ENCODE data around the gene NR3C2. TPM values are rescaled to one million over a fixed set of nuclear protein-coding genes. Genes with fewer than 3 reads are reported as not detected.

Gene NR3C2
- polyA plus RNA-seq, 3 donors: 0.09 to 0.27 (median 0.20) TPM

DNA sequence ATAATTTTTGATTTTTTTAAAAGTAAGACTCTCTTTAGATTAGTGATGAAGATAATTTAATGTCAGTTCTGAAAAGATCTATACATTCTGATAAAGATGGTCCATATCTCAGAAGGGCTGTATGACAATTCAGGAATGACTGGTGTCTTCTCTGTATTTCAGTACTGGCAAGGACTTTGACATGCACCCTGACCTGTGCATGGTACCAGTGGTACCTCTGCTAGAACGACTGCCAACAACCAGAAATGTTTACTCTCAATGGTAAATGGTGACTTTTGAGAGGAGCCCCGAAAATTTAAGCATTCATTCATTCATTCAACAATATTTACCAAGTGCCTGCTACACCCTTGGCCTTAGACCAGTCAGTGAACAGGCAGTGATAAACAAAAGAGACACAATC, 4.8 kb downstream of the NR3C2 start:
- Histone ChIP-seq H3K27me3 (ENCODE audit: control insufficient read depth in 2 of 2, insufficient read depth in 2 of 2, low read length in 2 of 2) (peaks cover 55 to 64% of the 10 kb centered on the region in 2 donors), H3K9me3 (replicated peaks in 1 of 2; ENCODE audit: control insufficient read depth in 1 of 2, insufficient read depth in 1 of 2, low read length in 2 of 2) (no peaks in the 10 kb centered on the region), H3K9ac (ENCODE audit: insufficient read depth, low read length, poor library complexity, severe bottlenecking) (no peak overlapping the region), H3K4me1 (ENCODE audit: control insufficient read depth in 1 of 2, insufficient read depth in 2 of 2, low read length in 2 of 2) (peaks cover 7 to 11% of the 10 kb centered on the region in 2 donors), H3K79me2 (ENCODE audit: insufficient read depth, low read length) (no peaks in the 10 kb centered on the region), H3K4me2 (replicated peaks; ENCODE audit: extremely low read depth, low read length, poor library complexity, severe bottlenecking) (no peak overlapping the region), H2AFZ (ENCODE audit: insufficient read depth, low read depth, low read length, poor library complexity, severe bottlenecking) (no peak overlapping the region), H3K36me3 (replicated peaks in 1 of 2; ENCODE audit: control insufficient read depth in 1 of 2, insufficient read depth in 2 of 2, low read length in 2 of 2) (no peaks in the 10 kb centered on the region), H3K4me3 (replicated peaks in 1 of 3; ENCODE audit: low read depth in 2 of 3, low read length in 3 of 3) (no peak overlapping the region), H4K20me1 (ENCODE audit: insufficient read depth, low read length) (no peaks in the 10 kb centered on the region), H3K27ac (ENCODE audit: low read depth in 1 of 2, low read length in 2 of 2) (no peak overlapping the region)
- TF ChIP-seq, protein P1, sequence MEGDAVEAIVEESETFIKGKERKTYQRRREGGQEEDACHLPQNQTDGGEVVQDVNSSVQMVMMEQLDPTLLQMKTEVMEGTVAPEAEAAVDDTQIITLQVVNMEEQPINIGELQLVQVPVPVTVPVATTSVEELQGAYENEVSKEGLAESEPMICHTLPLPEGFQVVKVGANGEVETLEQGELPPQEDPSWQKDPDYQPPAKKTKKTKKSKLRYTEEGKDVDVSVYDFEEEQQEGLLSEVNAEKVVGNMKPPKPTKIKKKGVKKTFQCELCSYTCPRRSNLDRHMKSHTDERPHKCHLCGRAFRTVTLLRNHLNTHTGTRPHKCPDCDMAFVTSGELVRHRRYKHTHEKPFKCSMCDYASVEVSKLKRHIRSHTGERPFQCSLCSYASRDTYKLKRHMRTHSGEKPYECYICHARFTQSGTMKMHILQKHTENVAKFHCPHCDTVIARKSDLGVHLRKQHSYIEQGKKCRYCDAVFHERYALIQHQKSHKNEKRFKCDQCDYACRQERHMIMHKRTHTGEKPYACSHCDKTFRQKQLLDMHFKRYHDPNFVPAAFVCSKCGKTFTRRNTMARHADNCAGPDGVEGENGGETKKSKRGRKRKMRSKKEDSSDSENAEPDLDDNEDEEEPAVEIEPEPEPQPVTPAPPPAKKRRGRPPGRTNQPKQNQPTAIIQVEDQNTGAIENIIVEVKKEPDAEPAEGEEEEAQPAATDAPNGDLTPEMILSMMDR (IDR thresholded peaks at IDR 0.05): no peak
- 100% methylated on average over 1 of the region's 2 CpGs for WGBS (ENCODE audit: insufficient coverage)
- H3K36me3 Mint-ChIP-seq: no peaks in the 10 kb centered on the region
- intact Hi-C loops (cut with micrococcal nuclease): no loop called here
- peaks cover 11% of the 10 kb centered on the region for H3K4me1 Mint-ChIP-seq
- DNase-seq: no peak
- no peak overlapping the region for H3K4me3 Mint-ChIP-seq
- no peak overlapping the region for H3K27ac Mint-ChIP-seq
- H3K9me3 Mint-ChIP-seq: peaks cover 0 to 9% (median 4%) of the 10 kb centered on the region in 7 donors
- H3K27me3 Mint-ChIP-seq (ENCODE audit: low read depth in 3 of 3): peaks cover 47 to 72% (median 49%) of the 10 kb centered on the region in 3 donors

GRCh38 chr4:148436512-148436911, 5.7 kb downstream of the NR3C2 start:
- Histone ChIP-seq H3K4me1 (ENCODE audit: control insufficient read depth in 1 of 2, insufficient read depth in 2 of 2, low read length in 2 of 2) (peaks cover 3% of the 10 kb centered on the region in 2 donors), H3K79me2 (ENCODE audit: insufficient read depth, low read length) (no peaks in the 10 kb centered on the region), H3K4me2 (replicated peaks; ENCODE audit: extremely low read depth, low read length, poor library complexity, severe bottlenecking) (no peak overlapping the region), H3K9me3 (replicated peaks in 1 of 2; ENCODE audit: control insufficient read depth in 1 of 2, insufficient read depth in 1 of 2, low read length in 2 of 2) (no peaks in the 10 kb centered on the region), H3K9ac (ENCODE audit: insufficient read depth, low read length, poor library complexity, severe bottlenecking) (no peak overlapping the region), H3K36me3 (replicated peaks in 1 of 2; ENCODE audit: control insufficient read depth in 1 of 2, insufficient read depth in 2 of 2, low read length in 2 of 2) (no peaks in the 10 kb centered on the region), H3K27me3 (ENCODE audit: control insufficient read depth in 2 of 2, insufficient read depth in 2 of 2, low read length in 2 of 2) (peaks cover 52 to 60% of the 10 kb centered on the region in 2 donors), H3K4me3 (replicated peaks in 1 of 3; ENCODE audit: low read depth in 2 of 3, low read length in 3 of 3) (no peak overlapping the region), H3K27ac (ENCODE audit: low read depth in 1 of 2, low read length in 2 of 2) (no peak overlapping the region), H4K20me1 (ENCODE audit: insufficient read depth, low read length) (no peaks in the 10 kb centered on the region), H2AFZ (ENCODE audit: insufficient read depth, low read depth, low read length, poor library complexity, severe bottlenecking) (no peak overlapping the region)
- H3K4me3 Mint-ChIP-seq: no peak overlapping the region
- intact Hi-C loops (cut with micrococcal nuclease): no loop called here
- H3K27ac Mint-ChIP-seq: no peak overlapping the region
- WGBS (ENCODE audit: insufficient coverage): 93% methylated on average over 2 of the region's 7 CpGs
- H3K27me3 Mint-ChIP-seq (ENCODE audit: low read depth in 3 of 3): peaks cover 40 to 64% (median 44%) of the 10 kb centered on the region in 3 donors
- TF ChIP-seq, protein P1 (IDR thresholded peaks at IDR 0.05): no peak
- H3K36me3 Mint-ChIP-seq: no peaks in the 10 kb centered on the region
- H3K4me1 Mint-ChIP-seq: peaks cover 5% of the 10 kb centered on the region
- DNase-seq: no peak
- H3K9me3 Mint-ChIP-seq: peaks cover 0 to 5% (median 2%) of the 10 kb centered on the region in 7 donors
